ENCODE measurements around the gene FTSJ1.
A peak's percentile ranks its signal among the peaks of the same experiment; 100 is the strongest.
"Not testable (repeated sequence)": the region's sequence is repeated elsewhere in the genome, so short reads cannot be mapped to it uniquely, and the experiment has no call there.

Gene FTSJ1

GRCh38 chrX:48520976-48521352 lies 45.0 kb downstream of the FTSJ1 start:
- no peak overlapping the region for H3K27ac ChIP-seq (ENCODE audit: insufficient read depth, low read depth, low read length, poor library complexity, severe bottlenecking)
- H3K4me1 ChIP-seq (ENCODE audit: control insufficient read depth, insufficient read depth, low read length) = no peaks in the 10 kb centered on the region
- no peaks in the 10 kb centered on the region for H3K36me3 ChIP-seq (ENCODE audit: control insufficient read depth, insufficient read depth, low read length)
- no peaks in the 10 kb centered on the region for H3K27me3 ChIP-seq (ENCODE audit: control insufficient read depth, insufficient read depth, low read length, poor library complexity, severe bottlenecking)
- no peaks in the 10 kb centered on the region for H3K9me3 ChIP-seq (ENCODE audit: control insufficient read depth, low read length)
- H3K4me3 ChIP-seq (ENCODE audit: insufficient read depth, low read depth, low read length) = peak overlapping the region; percentile 50
- 27 to 35% methylated on average over 2 of the region's 2 CpGs for WGBS, 2 experiments

GRCh38 chrX:48521353-48522243 lies 45.6 kb downstream of the FTSJ1 start, which contains the start of gene EBP:
Gene EBP (plus strand): TSS chrX:48521808. CDS start chrX:48523772, 1,964 bp downstream.
- Histone ChIP-seq H3K4me1 (ENCODE audit: control insufficient read depth, insufficient read depth, low read length) (no peaks in the 10 kb centered on the region), H3K27ac (ENCODE audit: insufficient read depth, low read depth, low read length, poor library complexity, severe bottlenecking) (peak within 1 kb of the TSS; percentile 0), H3K36me3 (ENCODE audit: control insufficient read depth, insufficient read depth, low read length) (no peaks in the 10 kb centered on the region), H3K9me3 (ENCODE audit: control insufficient read depth, low read length) (no peaks in the 10 kb centered on the region), H3K27me3 (ENCODE audit: control insufficient read depth, insufficient read depth, low read length, poor library complexity, severe bottlenecking) (no peaks in the 10 kb centered on the region), H3K4me3 (ENCODE audit: insufficient read depth, low read depth, low read length) (peak within 1 kb of the TSS; percentile 50)
- WGBS, 2 experiments = 1% methylated on average over 63 to 66 of the region's 66 CpGs

- Histone ChIP-seq H3K4me3 (ENCODE audit: insufficient read depth, low read depth, low read length) (peak overlapping the region; percentile 50), H3K27ac (ENCODE audit: insufficient read depth, low read depth, low read length, poor library complexity, severe bottlenecking) (no peak overlapping the region), H3K36me3 (ENCODE audit: control insufficient read depth, insufficient read depth, low read length) (peaks cover 2% of the 10 kb centered on the region), H3K9me3 (ENCODE audit: control insufficient read depth, low read length) (no peaks in the 10 kb centered on the region), H3K4me1 (ENCODE audit: control insufficient read depth, insufficient read depth, low read length) (no peaks in the 10 kb centered on the region), H3K27me3 (ENCODE audit: control insufficient read depth, insufficient read depth, low read length, poor library complexity, severe bottlenecking) (no peaks in the 10 kb centered on the region)
- WGBS, 2 experiments = 8 to 12% methylated on average over 10 of the region's 10 CpGs
Observed at GRCh38 chrX:48522291-48522690, 46.3 kb downstream of the FTSJ1 start.

- Histone ChIP-seq H3K27ac (ENCODE audit: insufficient read depth, low read depth, low read length, poor library complexity, severe bottlenecking) (no peak overlapping the region), H3K36me3 (ENCODE audit: control insufficient read depth, insufficient read depth, low read length) (peaks cover 4% of the 10 kb centered on the region), H3K9me3 (ENCODE audit: control insufficient read depth, low read length) (no peaks in the 10 kb centered on the region), H3K4me1 (ENCODE audit: control insufficient read depth, insufficient read depth, low read length) (no peaks in the 10 kb centered on the region), H3K27me3 (ENCODE audit: control insufficient read depth, insufficient read depth, low read length, poor library complexity, severe bottlenecking) (no peaks in the 10 kb centered on the region), H3K4me3 (ENCODE audit: insufficient read depth, low read depth, low read length) (no peak overlapping the region)
- 96 to 97% methylated on average over 10 to 11 of the region's 12 CpGs for WGBS, 2 experiments
Observed at GRCh38 chrX:48523682-48524081, 47.7 kb downstream of the FTSJ1 start.

GRCh38 chrX:48525853-48526252 lies 49.9 kb downstream of the FTSJ1 start:
- H3K4me3 ChIP-seq (ENCODE audit: insufficient read depth, low read depth, low read length); H3K27me3 ChIP-seq (ENCODE audit: control insufficient read depth, insufficient read depth, low read length, poor library complexity, severe bottlenecking); H3K27ac ChIP-seq (ENCODE audit: insufficient read depth, low read depth, low read length, poor library complexity, severe bottlenecking); H3K9me3 ChIP-seq (ENCODE audit: control insufficient read depth, low read length); H3K4me1 ChIP-seq (ENCODE audit: control insufficient read depth, insufficient read depth, low read length); H3K36me3 ChIP-seq (ENCODE audit: control insufficient read depth, insufficient read depth, low read length): not testable (repeated sequence)
- 97 to 99% methylated on average over 7 of the region's 8 CpGs for WGBS, 2 experiments

GRCh38 chrX:48530736-48531135 lies 54.7 kb downstream of the FTSJ1 start:
- Histone ChIP-seq H3K9me3 (ENCODE audit: control insufficient read depth, low read length) (no peaks in the 10 kb centered on the region), H3K4me1 (ENCODE audit: control insufficient read depth, insufficient read depth, low read length) (no peaks in the 10 kb centered on the region), H3K36me3 (ENCODE audit: control insufficient read depth, insufficient read depth, low read length) (peaks cover 4% of the 10 kb centered on the region), H3K27ac (ENCODE audit: insufficient read depth, low read depth, low read length, poor library complexity, severe bottlenecking) (no peak overlapping the region), H3K4me3 (ENCODE audit: insufficient read depth, low read depth, low read length) (no peak overlapping the region), H3K27me3 (ENCODE audit: control insufficient read depth, insufficient read depth, low read length, poor library complexity, severe bottlenecking) (no peaks in the 10 kb centered on the region)
- WGBS, 2 experiments = 95 to 100% methylated on average over 2 to 3 of the region's 3 CpGs

- Histone ChIP-seq H3K27me3 (ENCODE audit: control insufficient read depth, insufficient read depth, low read length, poor library complexity, severe bottlenecking) (no peaks in the 10 kb centered on the region), H3K9me3 (ENCODE audit: control insufficient read depth, low read length) (no peaks in the 10 kb centered on the region), H3K4me1 (ENCODE audit: control insufficient read depth, insufficient read depth, low read length) (no peaks in the 10 kb centered on the region), H3K36me3 (ENCODE audit: control insufficient read depth, insufficient read depth, low read length) (peaks cover 4% of the 10 kb centered on the region), H3K4me3 (ENCODE audit: insufficient read depth, low read depth, low read length) (no peak overlapping the region), H3K27ac (ENCODE audit: insufficient read depth, low read depth, low read length, poor library complexity, severe bottlenecking) (no peak overlapping the region)
- 94 to 95% methylated on average over 5 of the region's 5 CpGs for WGBS, 2 experiments
Observed at GRCh38 chrX:48531358-48531959, 55.5 kb downstream of the FTSJ1 start.

- no peaks in the 10 kb centered on the region for H3K4me1 ChIP-seq (ENCODE audit: control insufficient read depth, insufficient read depth, low read length)
- WGBS, 2 experiments = no CpG with 5 or more reads among the region's 1 CpG
- no peak overlapping the region for H3K27ac ChIP-seq (ENCODE audit: insufficient read depth, low read depth, low read length, poor library complexity, severe bottlenecking)
- no peak overlapping the region for H3K4me3 ChIP-seq (ENCODE audit: insufficient read depth, low read depth, low read length)
- H3K27me3 ChIP-seq (ENCODE audit: control insufficient read depth, insufficient read depth, low read length, poor library complexity, severe bottlenecking) = no peaks in the 10 kb centered on the region
- H3K36me3 ChIP-seq (ENCODE audit: control insufficient read depth, insufficient read depth, low read length) = peaks cover 3% of the 10 kb centered on the region
- H3K9me3 ChIP-seq (ENCODE audit: control insufficient read depth, low read length) = no peaks in the 10 kb centered on the region
Observed at GRCh38 chrX:48532161-48532560, 56.2 kb downstream of the FTSJ1 start.

- Histone ChIP-seq H3K27ac (ENCODE audit: insufficient read depth, low read depth, low read length, poor library complexity, severe bottlenecking) (no peak overlapping the region), H3K4me3 (ENCODE audit: insufficient read depth, low read depth, low read length) (no peak overlapping the region), H3K4me1 (ENCODE audit: control insufficient read depth, insufficient read depth, low read length) (no peaks in the 10 kb centered on the region), H3K27me3 (ENCODE audit: control insufficient read depth, insufficient read depth, low read length, poor library complexity, severe bottlenecking) (no peaks in the 10 kb centered on the region), H3K9me3 (ENCODE audit: control insufficient read depth, low read length) (no peaks in the 10 kb centered on the region), H3K36me3 (ENCODE audit: control insufficient read depth, insufficient read depth, low read length) (no peaks in the 10 kb centered on the region)
- whole genome bisulfite sequencing, 2 experiments = 96 to 98% methylated on average over 3 of the region's 3 CpGs
Observed at GRCh38 chrX:48533165-48533564, 57.2 kb downstream of the FTSJ1 start.

Data from ectodermal cell (in vitro differentiated cells).